Islet precursor cell (in vitro differentiated cells): ENCODE results near the gene CMAS.
"Not testable (repeated sequence)": the region's sequence is repeated elsewhere in the genome, so short reads cannot be mapped to it uniquely, and the experiment has no call there.

Experiments used
- DNase-seq: peaks from one replicate; pipeline ENCODE4 v3.0.0-alpha.2; 2018

CMAS gene

DNA sequence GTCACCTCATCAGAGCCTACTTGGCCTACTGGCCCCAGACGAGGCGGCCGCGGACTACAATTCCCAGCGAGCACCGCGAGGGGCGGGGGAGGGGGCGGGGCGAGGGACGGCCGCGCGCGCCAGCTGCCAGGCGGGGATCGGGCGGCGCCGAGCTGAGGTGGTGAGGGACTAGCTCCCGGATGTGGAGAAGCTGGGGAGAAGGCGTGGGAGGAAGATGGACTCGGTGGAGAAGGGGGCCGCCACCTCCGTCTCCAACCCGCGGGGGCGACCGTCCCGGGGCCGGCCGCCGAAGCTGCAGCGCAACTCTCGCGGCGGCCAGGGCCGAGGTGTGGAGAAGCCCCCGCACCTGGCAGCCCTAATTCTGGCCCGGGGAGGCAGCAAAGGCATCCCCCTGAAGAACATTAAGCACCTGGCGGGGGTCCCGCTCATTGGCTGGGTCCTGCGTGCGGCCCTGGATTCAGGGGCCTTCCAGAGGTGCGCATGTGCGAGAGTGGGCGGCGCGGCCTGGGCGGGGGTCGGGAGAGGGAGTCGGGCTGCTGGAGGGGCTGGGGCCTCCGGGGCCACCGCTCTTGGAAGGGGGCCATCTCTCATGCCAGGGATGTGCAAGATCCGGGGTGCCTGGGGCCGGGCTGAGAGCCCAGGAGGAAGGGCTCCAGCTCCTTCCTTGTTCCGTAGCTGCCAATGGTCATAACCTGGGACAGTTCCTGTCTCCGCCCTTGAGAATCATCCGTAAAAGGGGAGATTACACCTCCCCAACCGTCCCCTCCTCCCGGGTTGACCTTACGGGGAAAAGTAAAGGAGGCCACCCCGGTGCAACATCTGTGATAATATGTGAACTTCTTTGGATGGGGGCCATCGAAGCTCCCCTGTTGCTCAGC, at the start of gene CMAS:
CMAS (plus strand) TSS at position 129 of the 878 bp plus-strand sequence; CDS start at position 215, 86 bp downstream.
- peak; percentile 94 for DNase-seq

DNA sequence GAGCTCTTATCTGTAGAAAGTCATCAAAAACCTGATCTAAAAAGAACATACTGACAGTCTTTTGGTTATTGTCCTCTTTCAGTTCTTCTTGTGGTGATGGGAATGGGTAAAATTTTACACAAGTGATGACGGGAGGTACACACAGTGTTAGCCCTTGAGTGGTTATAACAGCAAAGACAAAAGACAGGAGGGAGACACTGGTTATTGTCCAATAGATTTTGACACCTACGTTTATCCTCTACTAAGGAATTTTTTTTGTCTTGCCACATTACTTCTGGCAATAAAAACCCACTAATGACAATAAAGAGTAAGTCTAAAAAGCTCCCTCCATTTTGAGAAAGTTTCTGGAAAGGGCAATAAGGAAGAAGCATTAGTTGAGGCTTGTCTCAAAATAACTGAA, 47.7 kb upstream of the CMAS start:
- no peak for DNase-seq

DNA sequence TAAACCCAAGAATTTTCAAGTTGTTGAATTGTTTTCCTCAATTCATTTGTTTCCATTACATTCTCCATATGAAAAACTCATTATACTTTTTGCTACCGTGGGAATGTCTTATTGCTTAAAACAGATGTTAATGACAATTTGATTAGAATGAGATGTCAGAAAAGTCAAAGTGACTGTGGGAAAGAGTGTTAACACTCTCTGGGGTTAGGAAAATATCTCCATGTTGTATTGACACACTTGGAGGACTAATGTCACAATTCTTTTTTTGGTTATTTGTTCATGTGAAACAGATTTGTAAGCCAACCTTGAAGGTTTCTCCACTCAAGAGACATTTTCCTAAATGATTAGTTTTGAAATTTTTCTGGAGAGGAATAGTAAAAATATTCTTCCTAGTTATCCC, 47.2 kb upstream of the CMAS start:
- DNase-seq: no peak

DNA sequence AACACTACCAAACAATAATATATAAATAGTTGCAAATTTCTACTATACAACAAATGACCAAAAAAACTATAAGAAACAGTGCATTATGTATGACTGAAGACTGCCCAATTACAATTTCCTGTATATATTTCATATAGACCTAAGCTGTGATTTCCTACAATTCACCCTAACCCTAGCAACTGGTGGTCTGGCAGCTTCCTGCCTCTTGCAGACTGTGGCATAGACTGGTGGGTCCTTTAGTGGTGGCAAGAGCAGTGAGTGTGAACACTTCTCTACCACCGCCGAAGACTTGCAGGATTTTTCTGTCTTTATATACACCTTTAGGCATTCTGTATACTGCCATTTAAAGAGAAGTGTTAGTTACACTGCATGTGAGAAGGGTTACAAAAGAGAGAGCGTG, 43.6 kb upstream of the CMAS start:
- DNase-seq: no peak

DNA sequence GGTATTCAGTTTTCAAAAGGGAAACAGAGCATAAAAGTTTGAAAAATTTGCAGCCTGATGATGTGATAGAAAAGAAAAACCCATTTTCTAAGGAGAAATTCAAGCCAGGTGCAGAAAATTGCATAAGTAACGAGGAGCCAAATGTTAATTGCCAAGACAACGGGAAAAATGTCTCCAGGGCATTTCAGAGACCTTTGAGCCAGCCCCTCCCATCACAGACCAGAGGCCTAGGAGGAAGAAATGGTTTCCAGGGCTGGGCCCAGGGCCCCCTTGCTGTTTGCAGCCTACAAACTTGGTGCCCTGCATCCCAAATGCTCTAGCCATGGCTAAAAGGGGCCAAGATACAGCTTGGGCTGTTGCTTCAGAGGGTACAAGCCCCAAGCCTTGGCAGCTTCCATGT, 38.2 kb upstream of the CMAS start:
- DNase-seq: not testable (repeated sequence)

DNA sequence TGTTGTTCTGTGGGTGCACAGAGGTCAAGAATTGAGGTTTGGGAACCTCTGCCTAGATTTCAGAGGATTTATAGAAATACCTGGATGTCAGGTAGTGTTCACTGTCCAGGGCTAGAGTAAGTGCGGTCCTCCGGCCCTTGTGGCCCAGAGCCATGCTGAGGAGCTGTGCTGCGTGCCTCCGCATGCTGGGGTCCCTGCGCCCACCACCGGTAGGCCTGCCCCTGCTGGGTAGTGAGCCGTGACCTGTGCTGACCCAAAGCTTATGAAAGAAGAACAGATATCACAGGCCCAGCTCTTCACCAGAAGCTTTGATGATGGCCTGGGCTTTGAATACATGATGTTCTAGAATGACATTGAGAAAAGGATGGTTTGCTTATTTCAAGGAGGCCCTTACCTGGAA, 37.8 kb upstream of the CMAS start:
- no peak for DNase-seq

DNA sequence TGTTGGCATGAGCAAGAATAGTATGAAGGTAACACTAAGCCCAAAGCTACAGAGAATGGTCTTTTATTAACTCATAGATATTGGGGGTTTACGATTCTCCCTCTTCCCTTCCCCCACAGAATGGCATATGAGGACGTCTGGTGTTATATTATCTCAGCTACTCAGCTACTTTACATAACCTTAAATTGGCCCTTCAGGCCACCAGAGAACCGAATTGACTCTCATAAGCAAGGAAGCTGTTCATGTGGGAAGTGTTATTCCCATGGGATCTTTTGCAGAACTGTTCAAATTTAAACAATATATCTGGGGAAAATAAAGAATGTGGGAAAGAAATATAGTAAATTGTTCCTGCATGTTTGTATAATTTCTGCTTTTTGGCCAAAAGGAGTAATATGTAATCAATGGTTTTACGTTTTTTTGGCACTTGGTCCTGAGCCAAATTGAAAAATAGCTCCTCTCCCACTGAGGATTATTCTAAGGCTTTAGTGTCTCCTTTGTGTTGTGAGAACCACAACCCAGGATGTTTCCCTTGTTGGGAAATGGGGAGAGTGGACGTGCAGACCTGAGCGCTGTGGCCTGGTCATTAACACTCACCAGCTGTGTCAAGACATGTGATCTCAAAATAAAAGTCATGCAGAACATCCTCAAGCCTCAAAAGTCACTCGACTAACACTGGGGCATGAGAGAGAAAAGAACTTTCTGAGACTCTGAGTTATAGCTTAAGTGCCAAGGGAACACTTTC, 31.8 kb upstream of the CMAS start:
- DNase-seq: no peak

DNA sequence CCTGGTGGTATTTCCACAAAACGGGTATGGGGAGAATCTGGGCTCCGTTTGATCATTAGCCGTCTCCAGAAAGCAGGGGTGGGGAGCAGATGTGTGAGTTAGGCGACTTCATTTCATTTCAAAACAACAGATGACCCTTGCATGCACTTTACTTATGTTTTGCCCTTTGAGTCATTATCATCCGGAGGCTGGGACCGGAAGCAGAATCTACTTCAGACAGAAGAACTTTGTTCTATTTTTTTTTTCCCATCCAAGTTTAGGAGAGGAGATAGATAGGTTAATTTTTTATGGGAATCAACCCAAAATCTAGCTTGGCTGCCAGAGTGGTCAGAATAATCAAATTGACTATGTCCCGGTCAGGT, 31.3 kb upstream of the CMAS start:
- no peak for DNase-seq

DNA sequence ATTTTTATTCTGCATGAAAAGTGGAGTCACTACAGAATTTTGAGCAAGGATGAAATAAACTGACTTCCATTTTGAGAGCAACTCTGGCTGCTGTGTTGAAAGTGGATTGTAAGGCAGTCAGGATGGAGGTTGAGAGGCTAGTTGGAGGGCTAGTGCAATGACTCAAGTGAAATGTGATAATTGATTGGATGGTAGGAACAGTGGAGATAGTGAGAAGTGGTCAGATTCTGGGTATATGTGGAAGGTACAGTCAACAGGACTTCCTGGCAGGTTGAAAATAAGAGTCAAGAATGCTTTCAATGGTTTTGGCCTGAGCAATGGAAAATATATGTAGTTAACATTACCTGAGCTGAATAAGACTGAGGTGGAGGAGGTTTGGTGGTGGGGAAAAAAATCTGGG, 29.0 kb upstream of the CMAS start:
- DNase-seq: no peak

DNA sequence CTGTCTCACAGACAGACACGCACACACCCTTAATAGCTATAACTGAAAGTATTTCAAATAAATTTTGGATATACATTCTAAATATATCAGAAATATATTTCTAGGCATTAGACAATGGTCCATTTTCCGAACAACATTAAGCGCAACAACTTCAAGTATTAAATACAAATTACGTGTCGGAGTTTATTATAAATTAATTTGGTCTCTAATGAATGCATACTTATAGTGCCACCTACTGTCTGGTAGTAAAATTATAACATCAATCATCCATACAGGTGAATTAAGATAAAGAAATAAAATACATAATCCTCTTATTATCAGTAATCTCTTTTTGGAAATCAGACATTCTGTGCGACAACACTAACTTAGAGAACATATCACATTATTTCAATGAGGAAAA, 27.2 kb upstream of the CMAS start:
- no peak for DNase-seq

DNA sequence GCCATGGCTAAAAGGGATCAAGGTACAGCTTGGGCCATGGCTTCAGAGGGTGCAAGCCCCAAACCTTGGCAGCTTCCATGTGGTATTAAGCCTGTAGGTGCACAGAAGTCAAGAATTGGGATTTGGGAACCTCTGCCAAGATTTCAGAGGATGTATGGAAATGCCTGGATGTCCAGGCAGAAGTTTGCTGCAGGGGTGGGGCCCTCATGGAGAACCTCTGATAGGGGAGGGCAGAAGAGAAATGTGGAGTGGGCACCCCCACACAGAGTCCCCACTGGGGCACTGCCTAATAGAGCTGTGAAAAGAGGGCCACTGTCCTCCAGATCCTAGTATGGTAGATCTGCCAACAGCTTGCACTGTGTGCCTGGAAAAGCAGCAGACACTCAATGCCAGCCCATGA, 22.5 kb upstream of the CMAS start:
- DNase-seq: not testable (repeated sequence)

DNA sequence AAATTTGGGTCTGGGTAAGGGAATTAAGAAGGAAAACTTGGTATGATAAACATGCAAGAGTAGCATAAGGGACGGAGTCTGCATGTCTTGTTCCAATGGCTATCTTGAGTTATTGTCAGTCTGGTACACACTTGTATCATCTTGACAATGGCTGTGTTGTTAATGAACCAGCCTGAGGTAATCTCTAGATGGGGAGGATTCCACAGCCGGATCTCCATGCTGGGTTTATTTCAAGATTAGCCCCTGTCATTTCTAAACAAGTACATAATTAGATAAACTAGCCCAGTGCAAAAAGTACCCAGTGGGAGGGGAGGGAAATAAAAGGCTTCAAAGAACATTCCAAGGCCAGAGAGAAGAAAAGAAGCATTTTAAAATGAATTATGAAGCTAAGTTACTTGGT, 16.5 kb upstream of the CMAS start:
- no peak for DNase-seq

DNA sequence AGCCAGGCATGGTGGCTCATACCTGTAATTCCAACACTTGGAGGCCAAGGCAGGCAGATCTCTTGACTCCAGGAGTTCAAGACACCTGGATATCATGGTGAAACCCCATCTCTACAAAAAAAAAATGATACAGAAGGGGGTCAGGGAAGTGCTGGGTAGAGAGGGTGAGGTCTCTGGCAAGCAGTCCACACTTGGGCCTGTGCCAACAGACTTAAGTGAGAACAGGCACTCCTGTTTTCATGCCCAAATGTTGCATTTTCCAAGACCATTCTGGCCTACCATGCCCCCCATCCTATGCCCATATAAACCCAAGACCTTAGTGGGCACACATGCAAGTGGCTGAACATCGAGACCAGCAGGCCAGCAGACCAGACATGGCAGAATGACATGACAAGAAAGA, 16.0 kb upstream of the CMAS start:
- DNase-seq: no peak

DNA sequence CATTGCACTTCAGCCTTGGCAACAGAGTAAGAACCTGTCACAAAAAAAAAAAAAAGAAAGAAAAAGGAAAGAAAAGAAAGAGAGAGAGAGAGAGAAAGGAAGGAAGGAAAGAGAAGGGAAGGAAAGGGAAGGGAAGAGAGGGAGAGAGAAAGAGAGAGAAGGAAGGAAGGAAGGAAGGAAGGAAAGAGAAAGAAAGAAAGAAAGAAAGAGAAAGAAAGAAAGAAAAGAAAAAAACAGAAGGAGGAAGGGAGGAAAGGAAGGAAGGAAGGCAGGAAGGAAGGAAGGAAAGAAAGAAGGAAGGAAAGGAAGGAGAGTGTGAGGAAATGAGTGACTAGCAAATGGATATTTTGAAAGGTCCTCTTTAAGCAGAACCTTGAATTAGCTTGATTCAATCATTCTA, 13.3 kb upstream of the CMAS start:
- no peak for DNase-seq

DNA sequence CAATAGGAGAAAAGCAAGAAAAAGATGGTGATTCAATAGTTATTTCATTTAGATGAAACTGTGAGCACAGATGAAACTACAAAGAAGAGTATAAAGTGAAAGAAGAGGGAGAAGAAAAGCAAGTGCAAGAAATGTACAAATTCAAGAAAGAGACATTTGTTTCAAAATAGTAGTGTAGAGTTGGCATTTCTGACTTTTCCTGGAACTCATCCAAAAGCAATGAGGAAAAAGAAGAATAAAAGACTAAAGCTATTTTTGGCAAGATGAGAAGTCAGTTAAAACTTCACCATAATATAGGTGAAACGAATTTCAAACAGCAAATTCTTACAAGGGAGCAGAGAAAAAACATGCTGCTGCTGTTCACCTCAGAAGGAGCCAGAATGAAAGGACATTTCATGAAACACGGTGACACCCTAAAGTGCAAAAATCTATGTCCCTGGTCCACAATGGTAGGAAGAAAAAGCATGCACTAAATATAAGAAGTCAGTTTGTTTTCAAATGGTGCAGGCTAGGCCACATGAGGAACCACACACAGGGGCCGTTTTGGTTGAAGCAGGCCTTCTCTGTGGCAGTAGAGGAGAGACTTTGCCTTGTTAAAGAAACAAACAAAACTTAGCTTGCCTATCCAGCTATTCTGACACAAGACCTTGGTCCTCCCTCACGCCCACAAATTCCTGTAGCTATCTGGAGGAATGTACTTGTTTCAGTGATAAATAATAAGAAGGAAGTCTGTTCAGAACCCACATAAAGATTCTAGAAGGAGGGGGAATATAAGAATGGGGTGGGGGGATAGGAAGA, 11.1 kb upstream of the CMAS start:
- no peak for DNase-seq

DNA sequence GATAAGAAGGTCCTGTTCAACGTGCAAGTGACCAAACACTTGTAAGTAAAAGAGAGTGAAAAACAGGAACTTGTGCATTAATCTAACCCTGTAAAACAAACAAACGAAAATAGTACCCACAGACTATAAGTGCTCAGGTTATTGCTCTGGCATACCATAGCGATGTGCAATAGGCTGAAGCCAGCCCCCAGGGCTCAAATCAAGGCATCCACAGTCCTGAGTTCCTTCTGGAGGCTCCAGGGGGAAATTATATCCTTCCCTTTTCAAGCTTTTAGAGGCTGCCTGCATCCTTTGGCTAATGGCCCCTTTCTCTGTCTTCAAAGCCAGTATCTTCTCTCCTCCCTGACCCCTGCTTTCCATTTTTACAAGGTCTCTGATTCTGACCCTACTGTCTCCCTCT, 8.1 kb upstream of the CMAS start:
- DNase-seq: peak; percentile 88

DNA sequence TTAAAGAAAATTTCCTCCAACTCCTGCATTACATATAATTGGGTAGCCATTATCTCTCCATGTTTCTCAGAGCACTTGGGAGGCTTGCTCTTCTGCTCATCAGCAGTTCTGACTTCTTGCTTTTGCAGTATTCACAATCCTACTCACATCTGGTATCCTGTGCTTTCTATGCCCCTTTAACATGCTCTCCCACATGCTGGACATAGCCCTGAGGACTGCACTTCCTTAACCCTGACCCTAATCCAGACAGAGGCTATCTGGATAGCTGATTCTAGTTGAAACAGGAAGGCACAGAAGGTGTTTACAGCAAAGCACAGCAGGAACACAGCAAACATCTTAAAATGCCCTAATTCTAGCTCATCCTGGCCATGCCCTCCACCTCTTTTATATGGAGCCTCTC, 7.3 kb upstream of the CMAS start:
- DNase-seq: no peak

DNA sequence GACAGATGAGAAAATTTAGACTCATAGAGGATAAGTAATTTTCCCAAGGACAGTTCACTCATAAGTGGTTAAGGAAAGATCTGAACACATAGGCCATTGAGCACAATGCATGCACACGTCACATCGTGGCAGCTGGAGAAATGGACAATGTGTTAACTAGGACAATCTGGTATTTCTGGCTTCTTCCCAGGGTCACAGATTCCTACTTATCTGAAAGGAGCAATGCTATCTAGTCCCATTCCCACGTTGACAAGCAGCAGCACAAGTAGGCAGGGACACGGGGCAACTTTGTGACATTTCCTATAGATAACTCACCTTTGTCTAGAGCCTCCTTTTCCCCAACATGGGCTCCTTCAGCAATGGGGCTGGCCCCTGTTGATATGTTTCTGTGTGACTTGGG, 6.7 kb upstream of the CMAS start:
- no peak for DNase-seq

DNA sequence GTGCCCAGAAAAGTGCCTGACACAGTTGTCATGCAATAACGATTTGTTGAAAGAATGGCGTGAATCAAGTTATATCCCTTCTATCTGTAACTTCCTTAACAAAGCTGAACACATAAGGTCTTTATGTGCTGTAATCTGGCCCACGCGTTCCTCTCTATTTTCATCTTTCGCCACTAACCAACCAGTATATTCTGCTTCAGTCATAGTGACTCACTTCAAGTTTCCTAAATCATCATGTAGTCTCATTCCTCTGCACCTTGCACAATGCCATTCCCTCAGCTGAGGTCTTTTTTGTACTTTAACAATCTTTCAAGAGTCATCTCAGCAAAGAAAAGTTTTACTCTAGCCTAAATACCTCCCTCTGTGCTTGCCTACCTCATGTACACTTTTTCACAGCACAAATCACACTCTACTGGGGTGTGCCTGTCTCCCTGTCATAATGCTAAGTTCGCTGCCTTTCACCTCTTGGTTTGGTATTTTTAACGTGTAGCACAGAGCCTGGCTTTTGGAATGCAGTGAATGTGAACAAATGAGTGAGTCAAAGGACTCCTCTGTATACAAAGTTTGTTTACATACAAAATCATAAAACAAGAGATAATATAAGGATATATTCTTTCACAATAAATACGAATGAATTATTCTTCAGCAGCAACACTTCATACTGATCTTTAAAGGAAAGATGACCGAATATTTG, 2.9 kb upstream of the CMAS start:
- no peak for DNase-seq

DNA sequence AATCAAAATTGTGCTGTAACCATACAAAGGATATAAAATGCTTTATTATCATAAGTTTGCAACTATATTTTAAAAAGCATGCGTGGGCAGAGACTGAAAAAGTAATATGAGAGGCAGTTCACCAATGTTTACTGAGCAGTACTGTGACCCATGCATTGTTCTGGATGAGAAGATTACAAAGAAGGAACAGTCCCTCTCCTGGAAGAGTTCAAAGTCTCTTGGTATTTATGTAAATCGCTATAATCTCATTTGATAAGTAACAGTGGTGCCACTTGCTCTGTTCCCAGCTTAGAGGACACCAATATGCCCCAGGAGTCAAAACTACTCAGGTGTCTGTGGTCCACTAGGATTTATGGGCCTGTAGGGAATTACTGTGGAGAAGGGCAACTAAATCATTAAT, 2.1 kb upstream of the CMAS start:
- DNase-seq: no peak

DNA sequence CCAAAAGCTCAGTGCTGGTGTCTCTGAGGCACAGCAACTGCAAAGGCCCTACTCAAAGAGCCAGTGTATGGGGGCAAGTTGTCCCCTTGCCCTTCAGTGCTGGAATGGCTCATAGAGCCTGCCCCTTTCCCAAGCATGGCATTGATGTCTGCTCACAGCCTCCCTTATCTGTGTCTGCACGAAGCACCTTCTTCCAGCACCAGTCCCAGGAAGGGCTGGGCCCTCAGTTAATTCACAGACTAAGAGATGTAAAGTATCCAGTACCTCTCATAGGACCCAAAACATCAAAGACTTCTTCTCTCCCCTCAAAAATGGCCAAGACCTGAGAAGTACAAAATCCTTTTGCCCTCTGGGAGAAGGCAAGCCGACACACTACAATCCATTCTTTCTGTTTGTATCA, 1.6 kb upstream of the CMAS start:
- no peak for DNase-seq

DNA sequence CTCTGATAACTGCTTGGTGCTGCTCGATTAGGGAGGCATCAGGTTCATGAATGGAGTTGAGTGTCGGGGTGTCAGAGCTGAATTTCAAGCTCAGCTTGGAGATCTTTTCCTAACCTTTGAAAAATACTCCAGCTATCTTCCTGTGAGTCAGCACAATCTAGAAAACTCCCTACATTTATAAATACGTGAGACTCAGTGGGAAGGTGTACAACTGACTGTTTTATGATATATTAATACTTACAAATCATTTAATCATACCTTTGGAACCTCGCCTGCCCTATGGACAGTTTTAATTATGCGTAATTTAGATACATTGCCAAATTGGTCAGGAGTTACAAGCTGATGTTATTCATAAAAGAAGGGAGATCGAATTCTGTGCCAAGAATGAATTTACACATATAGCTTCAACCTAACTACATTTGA, 961 bp downstream of the CMAS start:
- DNase-seq: no peak

DNA sequence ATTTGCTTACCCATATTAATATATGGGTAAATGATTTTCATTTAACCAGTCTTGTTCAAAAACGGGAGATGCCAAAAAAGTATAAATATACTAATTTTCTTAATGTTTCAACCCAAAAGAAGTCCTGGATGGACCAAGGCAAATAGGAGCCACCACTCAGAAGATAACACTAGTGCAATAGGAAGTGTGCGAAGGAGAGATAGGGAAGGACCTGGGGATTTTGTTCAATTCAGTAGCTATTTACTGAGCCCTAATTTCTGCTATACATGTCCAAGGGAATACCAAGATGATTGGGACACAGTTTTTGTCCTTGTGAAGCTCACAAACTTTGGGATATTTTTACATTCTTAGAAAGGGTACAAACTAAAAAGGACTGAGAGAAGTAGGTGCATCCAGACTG, 1.5 kb downstream of the CMAS start:
- DNase-seq: no peak
